ENCODE measurements around the gene TMEM106C. TPM values are rescaled to one million over a fixed set of nuclear protein-coding genes. Genes with fewer than 3 reads are reported as not detected.

Gene TMEM106C
- total and polyA plus RNA-seq, 8 donors = 24.7 to 44.7 (median 31.7) TPM

DNA sequence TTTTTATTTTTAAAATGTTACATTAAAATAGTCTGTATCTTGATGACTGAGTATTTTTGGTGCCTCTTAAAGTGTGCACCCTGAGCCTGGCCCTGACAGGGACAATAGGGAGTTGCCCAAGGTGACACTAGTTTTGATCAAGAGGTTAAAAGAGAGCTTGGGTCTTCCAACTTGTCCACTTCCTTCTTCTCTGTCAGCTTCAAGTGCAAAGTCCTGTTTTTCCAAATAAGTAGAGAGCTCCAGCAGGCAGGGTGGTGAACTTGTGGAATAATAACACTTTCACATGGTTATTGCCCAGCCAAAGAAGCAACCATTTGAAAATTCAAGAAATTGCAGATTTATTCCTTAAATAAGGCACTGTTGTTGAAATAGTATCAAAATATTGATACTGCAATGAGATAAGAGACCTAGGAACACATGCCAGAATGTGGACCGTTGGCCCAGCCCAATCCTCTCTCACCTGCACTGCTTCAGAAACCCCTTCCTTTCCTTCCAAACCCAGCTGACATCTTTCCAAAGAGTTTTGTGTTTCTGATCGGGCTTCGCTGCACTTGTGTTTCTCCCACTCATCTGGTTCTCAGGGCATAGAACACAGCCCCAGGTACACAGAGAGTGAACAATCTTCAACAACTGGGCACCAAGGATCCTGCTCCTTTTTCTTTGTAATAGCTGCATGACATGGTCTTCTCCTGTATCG, 54.7 kb downstream of the TMEM106C start:
- Histone ChIP-seq H3K9me3 (no peaks in the 10 kb centered on the region), H3K4me1 (no peaks in the 10 kb centered on the region), H3K27ac (no peak overlapping the region), H3K27me3 (no peaks in the 10 kb centered on the region), H3K36me3 (no peaks in the 10 kb centered on the region), H3K4me3 (no peak overlapping the region)
- WGBS, 2 donors = 73 to 76% methylated on average over 4 of the region's 4 CpGs
- ATAC-seq (no peak), DNase-seq (no peak), FAIRE-seq (no peak)
- intact Hi-C loops (cut with DNase I) = no loop called here
- TF ChIP-seq, protein P1, sequence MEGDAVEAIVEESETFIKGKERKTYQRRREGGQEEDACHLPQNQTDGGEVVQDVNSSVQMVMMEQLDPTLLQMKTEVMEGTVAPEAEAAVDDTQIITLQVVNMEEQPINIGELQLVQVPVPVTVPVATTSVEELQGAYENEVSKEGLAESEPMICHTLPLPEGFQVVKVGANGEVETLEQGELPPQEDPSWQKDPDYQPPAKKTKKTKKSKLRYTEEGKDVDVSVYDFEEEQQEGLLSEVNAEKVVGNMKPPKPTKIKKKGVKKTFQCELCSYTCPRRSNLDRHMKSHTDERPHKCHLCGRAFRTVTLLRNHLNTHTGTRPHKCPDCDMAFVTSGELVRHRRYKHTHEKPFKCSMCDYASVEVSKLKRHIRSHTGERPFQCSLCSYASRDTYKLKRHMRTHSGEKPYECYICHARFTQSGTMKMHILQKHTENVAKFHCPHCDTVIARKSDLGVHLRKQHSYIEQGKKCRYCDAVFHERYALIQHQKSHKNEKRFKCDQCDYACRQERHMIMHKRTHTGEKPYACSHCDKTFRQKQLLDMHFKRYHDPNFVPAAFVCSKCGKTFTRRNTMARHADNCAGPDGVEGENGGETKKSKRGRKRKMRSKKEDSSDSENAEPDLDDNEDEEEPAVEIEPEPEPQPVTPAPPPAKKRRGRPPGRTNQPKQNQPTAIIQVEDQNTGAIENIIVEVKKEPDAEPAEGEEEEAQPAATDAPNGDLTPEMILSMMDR (IDR thresholded peaks at IDR 0.05) = no peak

Other genes with a start within 250 kb of the TMEM106C start
- under 1 TPM in 1 of 6 donors, not detected in 5; 0.20 TPM for gene ENDOU, start 238.1 kb upstream of the TMEM106C start, total RNA-seq
- under 1 TPM; 0.11 to 0.23 TPM for gene ENDOU, start 238.1 kb upstream of the TMEM106C start, polyA plus RNA-seq
- 1 to 10 TPM; 2.5 to 6.7 (median 5.0) TPM for gene RAPGEF3, start 204.7 kb upstream of the TMEM106C start, total RNA-seq
- 10 to 100 TPM; 51.4 to 54.4 TPM for gene RAPGEF3, start 204.7 kb upstream of the TMEM106C start, polyA plus RNA-seq
- gene SLC48A1, start 190.4 kb upstream of the TMEM106C start, total RNA-seq = 10 to 100 TPM; 12.2 to 17.2 (median 13.9) TPM
- gene SLC48A1, start 190.4 kb upstream of the TMEM106C start, polyA plus RNA-seq = 10 to 100 TPM; 12.4 to 14.2 TPM
- 10 to 100 TPM; 17.9 to 45.5 (median 20.1) TPM for gene HDAC7, start 143.7 kb upstream of the TMEM106C start, total RNA-seq
- gene HDAC7, start 143.7 kb upstream of the TMEM106C start, polyA plus RNA-seq = 10 to 100 TPM; 36.6 to 48.1 TPM
- 1 to 10 TPM; 1.3 to 5.5 (median 3.5) TPM for gene VDR, start 58.6 kb upstream of the TMEM106C start, total RNA-seq
- 1 to 10 TPM; 1.2 to 1.7 TPM for gene VDR, start 58.6 kb upstream of the TMEM106C start, polyA plus RNA-seq
- under 1 TPM in 1 of 6 donors, not detected in 5; 0.06 TPM for gene COL2A1, start 40.9 kb downstream of the TMEM106C start, total RNA-seq
- gene COL2A1, start 40.9 kb downstream of the TMEM106C start, polyA plus RNA-seq = under 1 TPM; 0.04 to 0.12 TPM
- 1 to 10 TPM; 6.8 to 8.9 (median 7.4) TPM for gene SENP1, start 142.5 kb downstream of the TMEM106C start, total RNA-seq
- 1 to 10 TPM; 1.9 to 3.4 TPM for gene SENP1, start 142.5 kb downstream of the TMEM106C start, polyA plus RNA-seq
- 10 to 100 TPM in 4 of 6 donors, 1 to 10 TPM in 2; 7.0 to 23.1 (median 11.3) TPM for gene PFKM, start 155.8 kb downstream of the TMEM106C start, total RNA-seq
- 10 to 100 TPM in 1 of 2 donors, 1 to 10 TPM in 1; 9.9 to 27.5 TPM for gene PFKM, start 155.8 kb downstream of the TMEM106C start, polyA plus RNA-seq
- 10 to 100 TPM; 17.6 to 27.6 (median 20.7) TPM for gene ASB8, start 193.9 kb downstream of the TMEM106C start, total RNA-seq
- 10 to 100 TPM in 1 of 2 donors, 1 to 10 TPM in 1; 8.1 to 17.0 TPM for gene ASB8, start 193.9 kb downstream of the TMEM106C start, polyA plus RNA-seq
- gene CCDC184, start 220.0 kb downstream of the TMEM106C start, total RNA-seq = under 1 TPM; 0.16 to 0.76 (median 0.34) TPM
- 1 to 10 TPM in 1 of 2 donors, under 1 TPM in 1; 0.61 to 3.1 TPM for gene CCDC184, start 220.0 kb downstream of the TMEM106C start, polyA plus RNA-seq
- not detected for gene OR10AD1, start 239.7 kb downstream of the TMEM106C start, total RNA-seq
- gene OR10AD1, start 239.7 kb downstream of the TMEM106C start, polyA plus RNA-seq = not detected